ENCODE measurements around the gene PALLD.

PALLD gene

GRCh38 chr4:168623011-168623410 lies 126.2 kb downstream of the PALLD start:
- DNase-seq (ENCODE audit: low read depth): no peak

- no peak for DNase-seq (ENCODE audit: low read depth)
Observed at GRCh38 chr4:168623484-168623883, 126.6 kb downstream of the PALLD start.

- DNase-seq (ENCODE audit: low read depth): no peak
Observed at GRCh38 chr4:168628251-168628650, 131.4 kb downstream of the PALLD start.

GRCh38 chr4:168629566-168629965 lies 132.7 kb downstream of the PALLD start:
- DNase-seq (ENCODE audit: low read depth): no peak

- no peak for DNase-seq (ENCODE audit: low read depth)
Observed at GRCh38 chr4:168630445-168631187, 133.8 kb downstream of the PALLD start.

- DNase-seq (ENCODE audit: low read depth): no peak
Observed at GRCh38 chr4:168631241-168632162, 134.7 kb downstream of the PALLD start.

- no peak for DNase-seq (ENCODE audit: low read depth)
Observed at GRCh38 chr4:168632301-168632725, 135.5 kb downstream of the PALLD start.

- no peak for DNase-seq (ENCODE audit: low read depth)
Observed at GRCh38 chr4:168633064-168633463, 136.2 kb downstream of the PALLD start.

GRCh38 chr4:168633496-168633895 lies 136.6 kb downstream of the PALLD start:
- no peak for DNase-seq (ENCODE audit: low read depth)

- no peak for DNase-seq (ENCODE audit: low read depth)
Observed at GRCh38 chr4:168634276-168634802, 137.5 kb downstream of the PALLD start.

GRCh38 chr4:168636040-168636439 lies 139.2 kb downstream of the PALLD start:
- DNase-seq (ENCODE audit: low read depth): no peak

- no peak for DNase-seq (ENCODE audit: low read depth)
Observed at GRCh38 chr4:168636506-168637196, 139.8 kb downstream of the PALLD start.

- DNase-seq (ENCODE audit: low read depth): no peak
Observed at GRCh38 chr4:168637872-168638756, 141.3 kb downstream of the PALLD start.

GRCh38 chr4:168639914-168640313 lies 143.1 kb downstream of the PALLD start:
- no peak for DNase-seq (ENCODE audit: low read depth)

- DNase-seq (ENCODE audit: low read depth): no peak
Observed at GRCh38 chr4:168641811-168642140, 144.9 kb downstream of the PALLD start.

GRCh38 chr4:168642591-168642990 lies 145.7 kb downstream of the PALLD start:
- DNase-seq (ENCODE audit: low read depth): no peak

- no peak for DNase-seq (ENCODE audit: low read depth)
Observed at GRCh38 chr4:168643111-168643795, 146.4 kb downstream of the PALLD start.

- no peak for DNase-seq (ENCODE audit: low read depth)
Observed at GRCh38 chr4:168643796-168644159, 146.9 kb downstream of the PALLD start.

GRCh38 chr4:168646001-168646768 lies 149.3 kb downstream of the PALLD start:
- DNase-seq (ENCODE audit: low read depth): no peak

Data from T follicular helper cell (primary cell).